KG1 (cell line): ENCODE data around the gene PPIP5K1.
"Not testable (repeated sequence)": the region's sequence is repeated elsewhere in the genome, so short reads cannot be mapped to it uniquely, and the experiment has no call there.

Source experiments
- DNase-seq: peaks from one replicate; lab custom pipeline; 2025; lab: John Stamatoyannopoulos, UW

The PPIP5K1 gene

DNA sequence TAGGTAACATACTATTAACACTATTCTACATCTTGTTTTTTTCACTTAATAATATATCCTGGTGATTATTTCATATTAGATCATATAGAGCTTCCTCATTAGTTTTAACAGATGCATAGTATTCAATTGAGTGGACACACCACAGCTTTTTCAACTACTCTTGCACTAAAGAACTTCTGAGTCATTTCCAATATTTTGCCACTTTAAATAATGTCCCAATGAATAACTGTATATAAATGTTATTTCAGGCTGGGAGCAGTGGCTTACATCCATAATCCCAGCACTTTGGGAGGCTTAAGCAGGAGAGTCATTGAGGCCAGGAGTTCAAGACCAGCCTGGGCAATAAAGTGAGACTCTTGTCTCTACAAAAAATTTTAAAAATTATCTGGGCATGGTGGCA lies 45.7 kb downstream of the PPIP5K1 start:
- DNase-seq, result no peak

DNA sequence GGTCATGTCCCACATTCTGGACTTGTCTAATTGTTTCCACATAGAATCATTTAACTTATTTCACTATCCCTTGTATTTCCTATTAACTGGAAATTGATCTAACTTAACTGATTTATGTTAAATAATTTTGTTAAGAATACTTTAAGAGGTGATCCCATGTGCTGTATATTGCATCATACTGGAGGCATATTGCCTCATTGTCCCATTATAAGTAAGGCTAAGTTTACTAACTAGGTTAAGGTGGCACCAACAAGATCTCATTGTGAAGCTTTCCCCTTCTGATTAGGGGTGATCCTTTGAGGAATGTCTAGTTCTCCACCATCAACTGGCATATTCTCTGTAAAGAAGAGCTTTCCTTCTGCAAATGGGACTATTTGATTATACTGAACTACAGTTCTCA lies 48.2 kb downstream of the PPIP5K1 start:
- DNase-seq, result no peak

DNA sequence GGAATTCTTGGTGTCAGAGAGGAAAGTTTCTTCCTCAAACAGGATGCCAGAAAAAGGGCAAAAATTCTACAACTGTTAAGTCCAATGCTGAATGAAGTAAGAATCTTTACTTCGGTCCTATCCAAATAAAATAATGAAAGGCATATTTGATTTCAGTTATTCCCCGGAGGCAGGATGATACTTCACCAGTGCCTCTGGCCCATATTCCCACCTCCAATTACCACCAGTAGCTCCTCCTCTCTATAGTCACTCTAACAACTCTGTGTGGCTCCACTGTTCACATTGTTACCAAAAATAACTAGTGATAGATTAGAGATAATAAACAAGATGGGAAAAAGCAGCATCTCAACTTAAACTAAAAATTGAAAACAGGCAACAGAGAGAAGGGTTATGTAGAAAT lies 51.9 kb downstream of the PPIP5K1 start:
- no peak for DNase-seq

DNA sequence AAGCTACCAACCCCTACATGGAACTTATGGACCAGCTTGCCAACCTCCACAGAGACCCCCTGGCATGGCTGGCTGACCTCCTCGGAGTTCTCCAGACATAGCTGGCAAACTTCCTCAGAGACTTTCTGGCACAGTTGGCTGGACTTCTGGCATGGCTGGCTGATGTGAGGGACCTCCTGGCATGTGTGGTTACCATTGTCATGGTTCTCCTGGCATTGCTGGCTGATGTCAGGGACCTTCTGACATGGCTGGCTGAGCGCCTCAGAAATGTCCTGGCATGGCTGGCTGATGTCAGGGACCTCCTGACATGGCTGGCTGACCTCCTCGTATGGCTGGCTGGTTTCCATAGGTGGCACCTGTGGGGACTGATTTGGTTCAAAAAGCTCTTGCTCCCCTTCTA lies 55.1 kb downstream of the PPIP5K1 start:
- DNase-seq, result no peak

DNA sequence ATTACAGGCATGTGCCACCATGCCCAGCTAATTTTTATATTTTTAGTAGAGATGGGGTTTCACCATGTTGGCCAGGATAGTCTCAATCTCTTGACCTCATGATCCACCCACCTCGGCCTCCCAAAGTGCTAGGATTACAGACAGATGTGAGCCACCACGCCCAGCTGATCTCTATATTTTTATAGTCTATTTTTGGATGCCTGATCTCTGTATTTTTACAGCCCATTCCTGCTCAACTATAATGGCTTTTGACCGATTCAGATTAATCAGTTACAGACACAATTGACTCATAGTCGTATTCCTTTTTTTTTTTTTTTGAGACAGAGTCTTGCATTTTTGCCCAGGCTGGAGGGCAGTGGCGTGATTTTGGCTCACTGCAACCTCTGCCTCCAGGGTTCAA lies 57.2 kb downstream of the PPIP5K1 start:
- DNase-seq, result not testable (repeated sequence)

DNA sequence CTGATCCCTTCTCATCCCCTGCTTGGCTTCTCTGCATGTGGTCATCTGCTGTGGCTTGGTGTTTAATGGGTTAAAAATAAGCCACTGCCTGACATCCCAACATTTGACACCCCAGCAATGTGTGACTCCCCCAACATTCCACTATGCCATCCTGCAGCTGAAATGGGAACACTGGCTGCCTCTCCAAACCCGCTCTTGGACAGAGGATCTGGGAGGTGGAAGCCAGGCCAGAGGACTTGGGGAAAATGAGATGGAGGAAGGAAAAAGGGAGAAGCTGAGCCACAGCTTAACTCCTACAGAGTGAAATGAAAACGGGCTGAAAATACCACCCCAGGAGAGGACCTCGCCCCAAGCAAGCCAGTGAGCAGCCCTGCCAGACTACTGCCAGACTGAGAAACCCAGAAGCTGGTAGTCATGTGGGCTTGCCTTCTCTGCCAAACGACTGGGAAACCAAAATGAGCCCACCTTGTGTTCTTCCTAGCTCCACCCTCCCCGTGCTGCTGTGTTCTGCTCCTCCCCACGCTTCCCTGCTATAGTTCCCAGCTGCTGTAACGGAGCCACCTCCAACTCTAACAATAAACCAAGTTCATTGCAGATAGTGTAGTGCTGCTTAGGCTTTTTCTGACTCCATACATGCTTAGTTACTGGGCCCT lies 58.9 kb downstream of the PPIP5K1 start:
- DNase-seq, result no peak

DNA sequence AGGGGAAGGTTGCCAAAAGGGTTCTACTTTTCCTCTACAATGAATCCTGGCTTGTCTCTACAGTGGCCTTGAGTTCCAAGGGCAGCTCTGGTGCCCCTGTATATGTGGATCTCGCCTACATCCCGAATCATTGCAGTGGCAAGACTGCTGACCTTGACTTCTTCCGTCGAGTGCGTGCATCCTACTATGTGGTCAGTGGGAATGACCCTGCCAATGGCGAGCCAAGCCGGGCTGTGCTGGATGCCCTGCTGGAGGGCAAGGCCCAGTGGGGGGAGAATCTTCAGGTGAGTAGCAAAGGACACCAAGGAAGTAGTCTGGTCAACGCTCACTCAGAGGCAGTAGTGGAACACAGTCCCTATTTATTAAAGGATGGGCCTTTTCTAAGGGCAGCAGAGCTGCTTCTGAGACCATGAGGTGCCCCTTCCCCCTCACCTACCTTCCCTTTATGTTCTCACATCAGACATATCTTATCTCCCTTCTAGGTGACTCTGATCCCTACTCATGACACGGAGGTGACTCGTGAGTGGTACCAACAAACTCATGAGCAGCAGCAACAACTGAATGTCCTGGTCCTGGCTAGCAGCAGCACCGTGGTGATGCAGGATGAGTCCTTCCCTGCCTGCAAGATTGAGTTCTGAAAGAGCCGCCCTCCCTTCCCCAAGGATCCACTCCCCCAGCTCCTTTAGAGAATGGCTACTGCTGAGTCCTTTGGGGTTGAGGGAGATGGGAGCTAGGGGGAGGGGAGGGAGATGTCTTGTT lies 60.2 kb downstream of the PPIP5K1 start:
- no peak for DNase-seq

DNA sequence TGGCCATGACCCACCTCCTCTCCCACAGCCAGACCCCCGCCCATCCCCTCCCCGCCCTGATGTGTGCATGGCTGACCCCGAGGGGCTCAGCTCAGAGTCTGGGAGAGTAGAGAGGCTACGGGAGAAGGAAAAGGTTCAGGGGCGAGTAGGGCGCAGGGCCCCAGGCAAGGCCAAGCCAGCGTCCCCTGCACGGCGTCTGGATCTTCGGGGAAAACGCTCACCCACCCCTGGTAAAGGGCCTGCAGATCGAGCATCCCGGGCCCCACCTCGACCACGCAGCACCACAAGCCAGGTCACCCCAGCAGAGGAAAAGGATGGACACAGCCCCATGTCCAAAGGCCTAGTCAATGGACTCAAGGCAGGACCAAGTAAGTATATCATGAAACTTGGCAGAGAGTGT lies 60.9 kb downstream of the PPIP5K1 start:
- no peak for DNase-seq

DNA sequence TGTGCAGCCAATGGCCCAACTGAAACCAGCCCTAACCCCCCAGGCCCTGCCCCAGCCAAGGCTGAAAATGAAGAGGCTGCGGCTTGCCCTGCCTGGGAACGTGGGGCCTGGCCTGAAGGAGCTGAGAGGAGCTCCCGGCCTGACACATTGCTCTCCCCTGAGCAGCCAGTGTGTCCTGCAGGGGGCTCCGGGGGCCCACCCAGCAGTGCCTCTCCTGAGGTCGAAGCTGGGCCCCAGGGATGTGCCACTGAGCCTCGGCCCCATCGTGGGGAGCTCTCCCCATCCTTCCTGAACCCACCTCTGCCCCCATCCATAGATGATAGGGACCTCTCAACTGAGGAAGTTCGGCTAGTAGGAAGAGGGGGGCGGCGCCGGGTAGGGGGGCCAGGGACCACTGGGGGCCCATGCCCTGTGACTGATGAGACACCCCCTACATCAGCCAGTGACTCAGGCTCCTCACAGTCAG lies 61.4 kb downstream of the PPIP5K1 start:
- DNase-seq, result no peak

DNA sequence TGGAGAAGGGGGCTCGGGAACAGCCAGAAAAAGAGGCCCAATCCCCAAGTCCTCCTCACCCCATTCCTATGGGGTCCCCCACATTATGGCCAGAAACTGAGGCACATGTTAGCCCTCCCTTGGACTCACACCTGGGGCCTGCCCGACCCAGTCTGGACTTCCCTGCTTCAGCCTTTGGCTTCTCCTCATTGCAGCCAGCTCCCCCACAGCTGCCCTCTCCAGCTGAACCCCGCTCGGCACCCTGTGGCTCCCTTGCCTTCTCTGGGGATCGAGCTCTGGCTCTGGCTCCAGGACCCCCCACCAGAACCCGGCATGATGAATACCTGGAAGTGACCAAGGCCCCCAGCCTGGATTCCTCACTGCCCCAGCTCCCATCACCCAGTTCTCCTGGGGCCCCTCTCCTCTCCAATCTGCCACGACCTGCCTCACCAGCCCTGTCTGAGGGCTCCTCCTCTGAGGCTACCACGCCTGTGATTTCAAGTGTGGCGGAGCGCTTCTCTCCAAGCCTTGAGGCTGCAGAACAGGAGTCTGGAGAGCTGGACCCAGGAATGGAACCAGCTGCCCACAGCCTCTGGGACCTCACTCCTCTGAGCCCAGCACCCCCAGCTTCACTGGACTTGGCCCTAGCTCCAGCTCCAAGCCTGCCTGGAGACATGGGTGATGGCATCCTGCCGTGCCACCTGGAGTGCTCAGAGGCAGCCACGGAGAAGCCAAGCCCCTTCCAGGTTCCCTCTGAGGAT lies 62.0 kb downstream of the PPIP5K1 start:
- no peak for DNase-seq

DNA sequence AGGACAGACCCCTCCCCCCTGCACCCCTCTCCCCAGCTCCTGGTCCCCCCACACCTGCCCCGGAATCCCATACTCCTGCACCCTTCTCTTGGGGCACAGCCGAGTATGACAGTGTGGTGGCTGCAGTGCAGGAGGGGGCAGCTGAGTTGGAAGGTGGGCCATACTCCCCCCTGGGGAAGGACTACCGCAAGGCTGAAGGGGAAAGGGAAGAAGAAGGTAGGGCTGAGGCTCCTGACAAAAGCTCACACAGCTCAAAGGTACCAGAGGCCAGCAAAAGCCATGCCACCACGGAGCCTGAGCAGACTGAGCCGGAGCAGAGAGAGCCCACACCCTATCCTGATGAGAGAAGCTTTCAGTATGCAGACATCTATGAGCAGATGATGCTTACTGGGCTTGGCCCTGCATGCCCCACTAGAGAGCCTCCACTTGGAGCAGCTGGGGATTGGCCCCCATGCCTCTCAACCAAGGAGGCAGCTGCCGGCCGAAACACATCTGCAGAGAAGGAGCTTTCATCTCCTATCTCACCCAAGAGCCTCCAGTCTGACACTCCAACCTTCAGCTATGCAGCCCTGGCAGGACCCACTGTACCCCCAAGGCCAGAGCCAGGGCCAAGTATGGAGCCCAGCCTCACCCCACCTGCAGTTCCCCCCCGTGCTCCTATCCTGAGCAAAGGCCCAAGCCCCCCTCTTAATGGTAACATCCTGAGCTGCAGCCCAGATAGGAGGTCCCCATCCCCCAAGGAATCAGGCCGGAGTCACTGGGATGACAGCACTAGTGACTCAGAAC lies 62.8 kb downstream of the PPIP5K1 start:
- DNase-seq, result no peak

DNA sequence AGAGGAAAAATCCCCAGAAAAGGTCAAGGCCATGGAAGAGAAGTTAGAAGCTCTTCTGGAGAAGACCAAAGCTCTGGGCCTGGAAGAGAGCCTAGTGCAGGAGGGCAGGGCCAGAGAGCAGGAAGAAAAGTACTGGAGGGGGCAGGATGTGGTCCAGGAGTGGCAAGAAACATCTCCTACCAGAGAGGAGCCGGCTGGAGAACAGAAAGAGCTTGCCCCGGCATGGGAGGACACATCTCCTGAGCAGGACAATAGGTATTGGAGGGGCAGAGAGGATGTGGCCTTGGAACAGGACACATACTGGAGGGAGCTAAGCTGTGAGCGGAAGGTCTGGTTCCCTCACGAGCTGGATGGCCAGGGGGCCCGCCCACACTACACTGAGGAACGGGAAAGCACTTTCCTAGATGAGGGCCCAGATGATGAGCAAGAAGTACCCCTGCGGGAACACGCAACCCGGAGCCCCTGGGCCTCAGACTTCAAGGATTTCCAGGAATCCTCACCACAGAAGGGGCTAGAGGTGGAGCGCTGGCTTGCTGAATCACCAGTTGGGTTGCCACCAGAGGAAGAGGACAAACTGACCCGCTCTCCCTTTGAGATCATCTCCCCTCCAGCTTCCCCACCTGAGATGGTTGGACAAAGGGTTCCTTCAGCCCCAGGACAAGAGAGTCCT lies 63.6 kb downstream of the PPIP5K1 start:
- DNase-seq, result no peak

DNA sequence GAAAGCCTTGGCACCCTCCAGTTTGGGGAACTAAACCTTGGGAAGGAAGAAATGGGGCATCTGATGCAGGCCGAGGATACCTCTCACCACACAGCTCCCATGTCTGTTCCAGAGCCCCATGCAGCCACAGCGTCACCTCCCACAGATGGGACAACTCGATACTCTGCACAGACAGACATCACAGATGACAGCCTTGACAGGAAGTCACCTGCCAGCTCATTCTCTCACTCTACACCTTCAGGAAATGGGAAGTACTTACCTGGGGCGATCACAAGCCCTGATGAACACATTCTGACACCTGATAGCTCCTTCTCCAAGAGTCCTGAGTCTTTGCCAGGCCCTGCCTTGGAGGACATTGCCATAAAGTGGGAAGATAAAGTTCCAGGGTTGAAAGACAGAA lies 64.9 kb downstream of the PPIP5K1 start:
- DNase-seq, result no peak

DNA sequence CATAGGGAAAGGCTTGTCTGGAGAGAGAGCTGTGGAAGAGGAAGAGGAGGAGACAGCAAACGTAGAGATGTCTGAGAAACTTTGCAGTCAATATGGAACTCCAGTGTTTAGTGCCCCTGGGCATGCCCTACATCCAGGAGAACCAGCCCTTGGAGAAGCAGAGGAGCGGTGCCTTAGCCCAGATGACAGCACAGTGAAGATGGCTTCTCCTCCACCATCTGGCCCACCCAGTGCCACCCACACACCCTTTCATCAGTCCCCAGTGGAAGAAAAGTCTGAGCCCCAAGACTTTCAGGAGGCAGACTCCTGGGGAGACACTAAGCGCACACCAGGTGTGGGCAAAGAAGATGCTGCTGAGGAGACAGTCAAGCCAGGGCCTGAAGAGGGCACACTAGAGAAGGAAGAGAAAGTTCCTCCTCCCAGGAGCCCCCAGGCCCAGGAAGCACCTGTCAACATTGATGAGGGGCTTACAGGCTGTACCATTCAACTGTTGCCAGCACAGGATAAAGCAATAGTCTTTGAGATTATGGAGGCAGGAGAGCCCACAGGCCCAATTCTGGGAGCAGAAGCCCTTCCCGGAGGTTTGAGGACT lies 65.7 kb downstream of the PPIP5K1 start:
- DNase-seq, result no peak

DNA sequence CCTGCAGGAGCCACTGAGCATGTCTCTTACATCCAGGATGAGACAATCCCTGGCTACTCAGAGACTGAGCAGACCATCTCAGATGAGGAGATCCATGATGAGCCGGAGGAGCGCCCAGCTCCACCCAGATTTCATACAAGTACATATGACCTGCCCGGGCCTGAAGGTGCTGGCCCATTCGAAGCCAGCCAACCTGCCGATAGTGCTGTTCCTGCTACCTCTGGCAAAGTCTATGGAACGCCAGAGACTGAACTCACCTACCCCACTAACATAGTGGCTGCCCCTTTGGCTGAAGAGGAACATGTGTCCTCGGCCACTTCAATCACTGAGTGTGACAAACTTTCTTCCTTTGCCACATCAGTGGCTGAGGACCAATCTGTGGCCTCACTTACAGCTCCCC lies 66.4 kb downstream of the PPIP5K1 start:
- no peak for DNase-seq

DNA sequence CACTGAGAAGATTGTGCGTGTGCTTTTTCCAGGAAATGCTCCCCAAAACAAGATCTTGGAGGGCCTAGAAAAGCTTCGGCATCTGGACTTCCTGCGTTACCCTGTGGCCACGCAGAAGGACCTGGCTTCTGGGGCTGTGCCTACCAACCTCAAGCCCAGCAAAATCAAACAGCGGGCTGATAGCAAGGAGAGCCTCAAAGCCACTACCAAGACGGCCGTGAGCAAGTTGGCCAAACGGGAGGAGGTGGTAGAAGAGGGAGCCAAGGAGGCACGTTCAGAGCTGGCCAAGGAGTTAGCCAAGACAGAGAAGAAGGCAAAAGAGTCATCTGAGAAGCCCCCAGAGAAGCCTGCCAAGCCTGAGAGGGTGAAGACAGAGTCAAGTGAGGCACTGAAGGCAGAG lies 67.8 kb downstream of the PPIP5K1 start:
- DNase-seq, result no peak

DNA sequence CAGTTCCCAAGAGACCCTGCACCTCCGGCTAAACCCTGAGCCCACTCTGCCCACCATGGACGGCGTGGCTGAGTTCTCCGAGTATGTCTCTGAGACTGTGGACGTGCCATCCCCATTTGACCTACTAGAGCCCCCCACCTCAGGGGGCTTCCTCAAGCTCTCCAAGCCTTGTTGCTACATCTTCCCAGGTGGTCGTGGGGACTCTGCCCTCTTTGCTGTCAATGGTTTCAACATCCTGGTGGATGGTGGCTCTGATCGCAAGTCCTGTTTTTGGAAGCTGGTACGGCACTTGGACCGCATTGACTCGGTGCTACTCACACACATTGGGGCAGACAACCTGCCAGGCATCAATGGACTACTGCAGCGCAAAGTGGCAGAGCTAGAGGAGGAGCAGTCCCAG lies 68.6 kb downstream of the PPIP5K1 start:
- no peak for DNase-seq

DNA sequence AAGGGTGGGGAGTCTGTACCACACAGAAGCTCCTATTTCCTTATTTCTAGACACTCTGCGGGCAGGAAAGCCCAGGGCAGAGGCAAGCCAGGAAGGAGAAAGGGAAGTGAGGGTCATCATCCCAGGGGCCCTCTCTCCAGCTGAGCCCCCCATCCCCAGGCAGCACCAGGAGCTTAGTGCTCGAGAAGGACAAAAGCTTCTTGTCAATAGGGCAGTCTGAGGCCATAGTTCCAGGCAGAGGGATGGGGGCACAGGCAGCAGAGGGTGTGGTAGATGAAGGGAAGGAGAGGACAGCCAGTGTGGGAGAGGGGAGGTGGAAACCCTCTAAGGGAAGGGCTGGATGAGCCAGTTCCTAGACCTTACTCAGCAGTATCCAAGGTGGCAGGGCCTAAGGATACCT lies 69.9 kb downstream of the PPIP5K1 start:
- DNase-seq, result no peak

DNA sequence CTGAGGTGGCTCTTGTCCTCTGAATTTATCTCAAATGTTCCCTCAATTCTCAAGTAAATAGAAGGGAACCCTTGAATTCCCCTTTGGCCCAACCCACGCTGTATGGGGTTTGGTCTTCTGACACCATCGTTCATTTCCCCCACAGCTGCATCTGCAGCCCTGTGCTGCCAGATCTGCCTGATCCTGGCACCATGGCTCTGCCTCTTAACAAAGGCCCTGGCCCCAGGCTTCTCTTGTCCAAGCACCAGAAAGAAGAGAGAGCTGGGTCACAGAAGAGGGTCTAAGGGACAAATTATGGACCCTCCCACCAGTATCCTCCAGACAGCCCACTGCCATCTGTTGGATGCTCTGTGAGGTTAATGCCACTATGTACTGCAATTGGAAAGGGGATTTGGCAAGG lies 70.8 kb downstream of the PPIP5K1 start:
- DNase-seq, result no peak

DNA sequence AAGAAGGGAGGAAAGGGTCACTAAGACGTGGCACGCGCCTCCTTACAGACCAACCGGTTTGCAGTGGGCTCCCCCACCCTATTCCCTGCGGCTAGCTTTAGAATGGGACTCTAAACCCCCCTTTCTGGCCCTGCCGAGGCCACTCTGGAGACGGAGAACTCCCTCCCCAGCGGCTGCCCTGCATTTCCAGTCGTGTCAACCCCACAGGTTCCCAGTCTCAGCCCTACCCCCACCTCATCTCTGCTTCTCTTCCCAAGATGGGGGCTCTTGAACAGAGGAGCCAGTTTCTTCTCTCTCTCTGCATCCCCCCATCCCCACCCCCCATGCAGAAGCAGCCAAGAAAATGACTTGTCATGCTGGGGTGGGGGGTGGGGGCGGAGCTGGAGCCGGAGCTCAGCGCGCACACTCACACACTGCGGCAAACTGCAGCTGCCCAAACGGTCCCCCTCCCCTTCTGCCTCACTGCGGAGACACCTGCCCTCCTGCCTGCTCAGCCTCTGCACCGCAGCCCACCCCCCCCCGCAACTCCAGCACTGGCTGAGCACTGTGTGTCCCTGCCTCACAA lies 71.7 kb downstream of the PPIP5K1 start:
- DNase-seq, result no peak
